ENCODE results near the gene AGAP5. TPM values are rescaled to one million over a fixed set of nuclear protein-coding genes. Genes with fewer than 3 reads are reported as not detected.
"Not testable (repeated sequence)": the region's sequence is repeated elsewhere in the genome, so short reads cannot be mapped to it uniquely, and the experiment has no call there.

Gene AGAP5
- total and polyA plus RNA-seq, 4 donors: 3.2 to 8.9 (median 7.1) TPM

- not testable (repeated sequence) for H3K27ac ChIP-seq (ENCODE audit: low read depth in 1 of 2, low read length in 1 of 2); H3K9ac ChIP-seq (ENCODE audit: insufficient read depth in 1 of 2, low read length in 2 of 2); ATAC-seq (ENCODE audit: insufficient read depth, low FRiP score); DNase-seq; H3K9me3 ChIP-seq (ENCODE audit: control insufficient read depth in 4 of 4, insufficient read depth in 3 of 4, low read length in 3 of 4); H3K36me3 ChIP-seq (ENCODE audit: control insufficient read depth in 4 of 4, insufficient read depth in 4 of 4, low read length in 4 of 4); H3K4me3 ChIP-seq; H3K27me3 ChIP-seq (ENCODE audit: control insufficient read depth in 3 of 3, insufficient read depth in 3 of 3, low read length in 2 of 3); H3K4me1 ChIP-seq (ENCODE audit: control insufficient read depth in 5 of 5, insufficient read depth in 5 of 5, low read length in 5 of 5)
- 96 to 98% methylated on average over 7 to 27 of the region's 28 CpGs for WGBS, 2 donors
Observed at GRCh38 chr10:73689596-73689995, 8.3 kb downstream of the AGAP5 start.

- not testable (repeated sequence) for H3K4me1 ChIP-seq (ENCODE audit: control insufficient read depth in 5 of 5, insufficient read depth in 5 of 5, low read length in 5 of 5); H3K36me3 ChIP-seq (ENCODE audit: control insufficient read depth in 4 of 4, insufficient read depth in 4 of 4, low read length in 4 of 4); H3K4me3 ChIP-seq; H3K9ac ChIP-seq (ENCODE audit: insufficient read depth in 1 of 2, low read length in 2 of 2); ATAC-seq (ENCODE audit: insufficient read depth, low FRiP score); DNase-seq; H3K27me3 ChIP-seq (ENCODE audit: control insufficient read depth in 3 of 3, insufficient read depth in 3 of 3, low read length in 2 of 3); H3K9me3 ChIP-seq (ENCODE audit: control insufficient read depth in 4 of 4, insufficient read depth in 3 of 4, low read length in 3 of 4); H3K27ac ChIP-seq (ENCODE audit: low read depth in 1 of 2, low read length in 1 of 2)
- WGBS, 2 donors: 89 to 95% methylated on average over 1 of the region's 1 CpG
Observed at GRCh38 chr10:73687641-73688040, 10.3 kb downstream of the AGAP5 start.

GRCh38 chr10:73674546-73674945 is 23.4 kb downstream of the AGAP5 start:
- ATAC-seq (ENCODE audit: insufficient read depth, low FRiP score); H3K9me3 ChIP-seq (ENCODE audit: control insufficient read depth in 4 of 4, insufficient read depth in 3 of 4, low read length in 3 of 4); H3K4me3 ChIP-seq; H3K27me3 ChIP-seq (ENCODE audit: control insufficient read depth in 3 of 3, insufficient read depth in 3 of 3, low read length in 2 of 3); H3K9ac ChIP-seq (ENCODE audit: insufficient read depth in 1 of 2, low read length in 2 of 2); DNase-seq; H3K36me3 ChIP-seq (ENCODE audit: control insufficient read depth in 4 of 4, insufficient read depth in 4 of 4, low read length in 4 of 4); H3K27ac ChIP-seq (ENCODE audit: low read depth in 1 of 2, low read length in 1 of 2); H3K4me1 ChIP-seq (ENCODE audit: control insufficient read depth in 5 of 5, insufficient read depth in 5 of 5, low read length in 5 of 5): not testable (repeated sequence)
- 91 to 94% methylated on average over 5 to 12 of the region's 20 CpGs for WGBS, 2 donors

GRCh38 chr10:73668378-73668777 is 29.5 kb downstream of the AGAP5 start:
- H3K27me3 ChIP-seq (ENCODE audit: control insufficient read depth in 3 of 3, insufficient read depth in 3 of 3, low read length in 2 of 3); H3K4me1 ChIP-seq (ENCODE audit: control insufficient read depth in 5 of 5, insufficient read depth in 5 of 5, low read length in 5 of 5); H3K36me3 ChIP-seq (ENCODE audit: control insufficient read depth in 4 of 4, insufficient read depth in 4 of 4, low read length in 4 of 4); DNase-seq; H3K4me3 ChIP-seq; H3K9ac ChIP-seq (ENCODE audit: insufficient read depth in 1 of 2, low read length in 2 of 2); H3K27ac ChIP-seq (ENCODE audit: low read depth in 1 of 2, low read length in 1 of 2); ATAC-seq (ENCODE audit: insufficient read depth, low FRiP score); H3K9me3 ChIP-seq (ENCODE audit: control insufficient read depth in 4 of 4, insufficient read depth in 3 of 4, low read length in 3 of 4): not testable (repeated sequence)
- 88 to 89% methylated on average over 3 of the region's 4 CpGs for WGBS, 2 donors

- not testable (repeated sequence) for H3K27ac ChIP-seq (ENCODE audit: low read depth in 1 of 2, low read length in 1 of 2); H3K9ac ChIP-seq (ENCODE audit: insufficient read depth in 1 of 2, low read length in 2 of 2); DNase-seq; H3K4me3 ChIP-seq; H3K9me3 ChIP-seq (ENCODE audit: control insufficient read depth in 4 of 4, insufficient read depth in 3 of 4, low read length in 3 of 4); H3K36me3 ChIP-seq (ENCODE audit: control insufficient read depth in 4 of 4, insufficient read depth in 4 of 4, low read length in 4 of 4); ATAC-seq (ENCODE audit: insufficient read depth, low FRiP score); H3K27me3 ChIP-seq (ENCODE audit: control insufficient read depth in 3 of 3, insufficient read depth in 3 of 3, low read length in 2 of 3); H3K4me1 ChIP-seq (ENCODE audit: control insufficient read depth in 5 of 5, insufficient read depth in 5 of 5, low read length in 5 of 5)
- WGBS, 2 donors: 67 to 82% methylated on average over 4 of the region's 5 CpGs
Observed at GRCh38 chr10:73666153-73666809, 31.6 kb downstream of the AGAP5 start.

- H3K4me1 ChIP-seq (ENCODE audit: control insufficient read depth in 5 of 5, insufficient read depth in 5 of 5, low read length in 5 of 5); H3K4me3 ChIP-seq; DNase-seq; H3K9me3 ChIP-seq (ENCODE audit: control insufficient read depth in 4 of 4, insufficient read depth in 3 of 4, low read length in 3 of 4); H3K27ac ChIP-seq (ENCODE audit: low read depth in 1 of 2, low read length in 1 of 2); H3K9ac ChIP-seq (ENCODE audit: insufficient read depth in 1 of 2, low read length in 2 of 2); H3K27me3 ChIP-seq (ENCODE audit: control insufficient read depth in 3 of 3, insufficient read depth in 3 of 3, low read length in 2 of 3); H3K36me3 ChIP-seq (ENCODE audit: control insufficient read depth in 4 of 4, insufficient read depth in 4 of 4, low read length in 4 of 4); ATAC-seq (ENCODE audit: insufficient read depth, low FRiP score): not testable (repeated sequence)
- 84 to 94% methylated on average over 3 of the region's 3 CpGs for WGBS, 2 donors
Observed at GRCh38 chr10:73665581-73665980, 32.3 kb downstream of the AGAP5 start.

GRCh38 chr10:73664156-73665040 is 33.5 kb downstream of the AGAP5 start:
- H3K4me3 ChIP-seq; H3K27ac ChIP-seq (ENCODE audit: low read depth in 1 of 2, low read length in 1 of 2); ATAC-seq (ENCODE audit: insufficient read depth, low FRiP score); H3K4me1 ChIP-seq (ENCODE audit: control insufficient read depth in 5 of 5, insufficient read depth in 5 of 5, low read length in 5 of 5); H3K36me3 ChIP-seq (ENCODE audit: control insufficient read depth in 4 of 4, insufficient read depth in 4 of 4, low read length in 4 of 4); DNase-seq; H3K9ac ChIP-seq (ENCODE audit: insufficient read depth in 1 of 2, low read length in 2 of 2); H3K27me3 ChIP-seq (ENCODE audit: control insufficient read depth in 3 of 3, insufficient read depth in 3 of 3, low read length in 2 of 3); H3K9me3 ChIP-seq (ENCODE audit: control insufficient read depth in 4 of 4, insufficient read depth in 3 of 4, low read length in 3 of 4): not testable (repeated sequence)
- 85 to 93% methylated on average over 11 to 13 of the region's 13 CpGs for WGBS, 2 donors

GRCh38 chr10:73663621-73664020 is 34.3 kb downstream of the AGAP5 start:
- H3K27me3 ChIP-seq (ENCODE audit: control insufficient read depth in 3 of 3, insufficient read depth in 3 of 3, low read length in 2 of 3); H3K27ac ChIP-seq (ENCODE audit: low read depth in 1 of 2, low read length in 1 of 2); H3K9me3 ChIP-seq (ENCODE audit: control insufficient read depth in 4 of 4, insufficient read depth in 3 of 4, low read length in 3 of 4); H3K4me3 ChIP-seq; ATAC-seq (ENCODE audit: insufficient read depth, low FRiP score); DNase-seq; H3K36me3 ChIP-seq (ENCODE audit: control insufficient read depth in 4 of 4, insufficient read depth in 4 of 4, low read length in 4 of 4); H3K9ac ChIP-seq (ENCODE audit: insufficient read depth in 1 of 2, low read length in 2 of 2); H3K4me1 ChIP-seq (ENCODE audit: control insufficient read depth in 5 of 5, insufficient read depth in 5 of 5, low read length in 5 of 5): not testable (repeated sequence)
- 80 to 91% methylated on average over 10 of the region's 10 CpGs for WGBS, 2 donors
